GM10266 (cell line): ENCODE data around the gene CA12.

Experiments
- DNase-seq: peaks from one replicate; pipeline ENCODE4 v3.0.0; 2012; ENCODE audit errors: extremely low spot score
- TF ChIP-seq, protein P1 (sequence below): IDR thresholded peaks from 2 replicates; pipeline ENCODE4 v1.5.1; 2012; ENCODE audit warnings: mild to moderate bottlenecking, low read depth; ENCODE audit not compliant: control insufficient read depth, insufficient read depth; ENCODE audit errors: missing control alignments

The CA12 gene

DNA sequence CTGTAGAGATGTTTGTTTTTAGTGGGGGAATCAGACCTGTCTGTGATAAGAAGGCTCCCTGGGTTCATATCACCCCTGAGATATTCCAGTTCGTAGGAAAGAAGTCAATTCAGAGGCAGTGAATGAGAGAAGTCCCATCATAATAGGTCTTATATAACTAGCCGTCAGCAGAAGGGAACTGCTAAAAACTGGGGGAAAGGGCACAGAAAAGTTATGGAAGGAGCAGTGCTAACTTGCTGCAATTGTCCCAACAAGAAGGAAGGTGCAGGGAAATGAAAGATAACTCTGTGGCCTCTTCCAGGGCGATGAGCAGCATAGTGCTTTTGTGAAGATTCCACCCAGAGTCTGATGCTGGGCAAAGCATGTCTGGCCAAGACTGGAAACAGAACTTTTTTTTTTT, 9.0 kb upstream of the CA12 start:
- TF ChIP-seq, protein P1, sequence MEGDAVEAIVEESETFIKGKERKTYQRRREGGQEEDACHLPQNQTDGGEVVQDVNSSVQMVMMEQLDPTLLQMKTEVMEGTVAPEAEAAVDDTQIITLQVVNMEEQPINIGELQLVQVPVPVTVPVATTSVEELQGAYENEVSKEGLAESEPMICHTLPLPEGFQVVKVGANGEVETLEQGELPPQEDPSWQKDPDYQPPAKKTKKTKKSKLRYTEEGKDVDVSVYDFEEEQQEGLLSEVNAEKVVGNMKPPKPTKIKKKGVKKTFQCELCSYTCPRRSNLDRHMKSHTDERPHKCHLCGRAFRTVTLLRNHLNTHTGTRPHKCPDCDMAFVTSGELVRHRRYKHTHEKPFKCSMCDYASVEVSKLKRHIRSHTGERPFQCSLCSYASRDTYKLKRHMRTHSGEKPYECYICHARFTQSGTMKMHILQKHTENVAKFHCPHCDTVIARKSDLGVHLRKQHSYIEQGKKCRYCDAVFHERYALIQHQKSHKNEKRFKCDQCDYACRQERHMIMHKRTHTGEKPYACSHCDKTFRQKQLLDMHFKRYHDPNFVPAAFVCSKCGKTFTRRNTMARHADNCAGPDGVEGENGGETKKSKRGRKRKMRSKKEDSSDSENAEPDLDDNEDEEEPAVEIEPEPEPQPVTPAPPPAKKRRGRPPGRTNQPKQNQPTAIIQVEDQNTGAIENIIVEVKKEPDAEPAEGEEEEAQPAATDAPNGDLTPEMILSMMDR, result no peak
- no peak for DNase-seq

DNA sequence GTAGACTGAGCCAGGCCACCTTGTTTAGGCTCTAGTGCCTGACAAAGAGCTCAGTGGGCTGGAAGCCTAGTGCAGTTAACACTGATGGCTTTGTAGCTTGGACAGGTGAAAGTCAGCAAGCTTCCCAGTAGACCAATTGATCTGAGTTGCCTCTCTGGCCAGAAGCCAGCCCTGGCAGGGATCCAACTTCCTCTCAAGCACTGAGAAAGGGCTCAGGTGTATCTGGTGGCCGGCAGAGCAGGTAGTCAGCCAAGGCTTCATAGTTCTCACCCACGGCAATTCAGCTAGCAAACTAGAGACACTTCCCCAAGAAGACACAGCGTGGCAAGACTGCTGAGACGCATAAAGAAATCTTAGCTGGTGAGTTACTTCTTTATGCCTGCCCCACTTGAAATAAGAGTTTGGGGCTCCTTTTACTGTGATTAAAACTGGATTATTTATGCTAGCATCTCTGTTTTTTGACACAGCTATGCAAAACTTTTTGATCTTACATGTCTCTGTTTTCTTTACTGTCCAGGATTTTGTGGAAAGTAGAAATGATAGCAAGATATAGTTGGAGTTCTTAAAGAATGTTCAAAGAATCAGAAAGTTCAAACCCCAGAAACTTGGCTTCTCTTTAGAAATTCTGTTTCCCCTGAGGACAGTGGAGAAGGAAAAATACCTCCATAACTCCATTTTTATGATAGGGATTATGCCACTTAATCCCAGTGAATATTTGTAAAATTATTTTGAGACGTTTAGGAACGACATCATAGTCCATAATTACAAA, 8.4 kb upstream of the CA12 start:
- TF ChIP-seq, protein P1, result no peak

DNA sequence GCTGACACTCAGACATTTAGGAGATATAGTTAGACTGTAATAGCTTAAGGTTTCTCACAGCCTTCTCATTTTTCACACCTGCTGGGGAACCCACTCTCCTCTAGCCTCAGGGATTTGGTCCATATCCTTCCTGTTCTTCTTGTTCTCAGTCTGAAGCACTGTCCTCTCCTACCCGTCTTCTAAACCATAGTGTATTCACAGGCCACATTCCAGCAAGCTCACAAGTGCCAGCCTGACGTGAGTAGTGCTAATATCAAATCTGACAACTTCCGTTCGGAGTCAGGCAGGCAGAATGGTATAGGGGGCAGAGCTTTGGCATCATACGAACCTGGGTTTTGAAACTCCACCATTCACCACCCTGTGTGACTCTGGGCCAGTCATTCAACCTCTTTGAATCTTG, 6.9 kb upstream of the CA12 start:
- no peak for DNase-seq
- TF ChIP-seq, protein P1, result no peak

More for the DNA sequence above, 8.4 kb upstream of the CA12 start:
- DNase-seq, result no peak

DNA sequence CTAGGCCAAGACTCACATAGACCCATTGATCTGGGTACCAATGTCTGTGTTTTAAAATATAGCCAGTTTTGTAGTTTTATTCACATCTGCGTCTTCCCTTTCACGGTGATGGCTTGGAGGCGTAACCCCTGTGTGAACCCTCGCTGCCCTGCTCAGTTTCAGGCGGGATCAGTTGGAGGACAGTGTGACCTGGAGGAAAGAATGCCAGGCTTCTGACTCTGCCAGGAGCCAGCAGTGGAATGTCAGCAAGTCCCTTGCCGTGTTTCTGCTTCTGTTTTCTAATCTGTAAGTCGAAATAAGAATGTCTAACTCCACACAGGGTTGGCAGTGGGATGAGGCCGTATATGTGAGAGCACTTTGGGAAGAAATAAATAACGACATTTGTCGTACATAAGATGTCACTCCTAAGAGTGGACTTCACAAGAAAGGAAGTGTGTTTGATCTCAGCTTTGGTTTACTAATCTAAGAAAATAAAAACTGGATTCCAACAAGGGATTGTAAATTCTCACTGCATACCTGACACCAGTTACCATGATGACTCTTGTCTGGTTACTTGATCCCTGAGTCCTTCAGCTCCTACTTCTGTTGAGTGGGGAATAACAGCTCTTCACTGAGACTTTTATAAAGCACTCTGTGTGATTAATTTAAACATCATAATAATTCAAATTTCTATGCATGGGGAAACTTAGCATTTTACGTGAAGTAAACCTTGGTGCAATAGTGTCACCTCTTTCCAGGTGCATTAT, 6.3 kb upstream of the CA12 start:
- TF ChIP-seq, protein P1, result no peak
- no peak for DNase-seq

DNA sequence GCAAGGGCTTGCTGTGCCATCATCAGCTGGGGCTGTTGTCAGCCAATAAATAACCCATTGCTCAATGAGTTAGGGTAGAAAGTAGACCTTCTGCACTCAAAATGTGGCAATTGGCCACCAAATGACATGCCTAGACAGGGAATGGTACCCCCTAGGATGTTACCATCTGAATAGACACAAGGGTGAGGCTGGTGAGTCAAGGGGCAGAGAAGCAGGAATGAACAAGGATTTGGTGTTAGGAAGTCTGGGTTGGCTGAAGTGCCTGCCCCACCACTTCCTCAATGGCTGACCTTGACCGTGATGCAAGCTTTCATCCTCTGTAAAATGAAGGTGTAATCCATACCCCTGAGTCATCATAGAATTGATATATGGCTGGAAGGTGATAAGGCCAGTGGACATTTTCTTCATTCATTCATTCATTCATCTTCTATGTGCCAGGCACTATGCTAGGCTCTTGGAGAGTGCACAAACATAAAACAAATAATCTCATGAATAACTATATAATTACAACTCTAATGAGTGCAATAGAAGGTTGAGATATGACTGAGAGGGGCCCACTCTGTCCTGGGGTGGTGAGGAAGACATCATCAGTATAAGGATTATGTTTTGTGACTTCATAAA, 4.4 kb upstream of the CA12 start:
- TF ChIP-seq, protein P1, result no peak
- no peak for DNase-seq

DNA sequence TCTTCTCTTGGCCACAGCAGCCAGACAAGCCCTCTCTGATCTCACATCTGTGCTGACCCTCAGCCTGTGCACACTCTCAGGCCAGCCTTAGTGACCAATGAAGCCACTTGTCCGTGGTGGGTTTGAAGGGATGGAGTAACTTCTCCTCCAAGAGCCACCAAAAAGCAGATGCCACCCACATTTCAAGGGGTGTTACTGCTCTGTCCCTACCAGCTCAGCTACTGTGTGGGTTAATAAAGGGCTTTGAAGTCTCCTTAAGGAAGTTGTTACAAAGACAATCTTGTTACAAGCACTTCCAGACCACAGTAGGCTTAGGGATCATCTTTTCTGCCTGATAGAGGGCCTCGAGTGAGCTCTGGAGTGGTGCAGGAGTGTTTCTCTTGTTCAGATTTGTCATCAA, 3.3 kb upstream of the CA12 start:
- DNase-seq, result no peak
- TF ChIP-seq, protein P1, result no peak
